Jurkat, Clone E6-1 (cell line): ENCODE results near the gene REC114.
A peak's percentile ranks its signal among the peaks of the same experiment; 100 is the strongest.

Experiments
- DNase-seq: peaks from one replicate; pipeline ENCODE4 v3.0.0-alpha.2; 2011; ENCODE audit warnings: low read depth, low spot score
- H3K4me3 ChIP-seq: 2 replicates; pipeline ENCODE4 v1.5.1; 2011; ENCODE audit warnings: mild to moderate bottlenecking, low read length, control low read depth, moderate library complexity

REC114 gene

DNA sequence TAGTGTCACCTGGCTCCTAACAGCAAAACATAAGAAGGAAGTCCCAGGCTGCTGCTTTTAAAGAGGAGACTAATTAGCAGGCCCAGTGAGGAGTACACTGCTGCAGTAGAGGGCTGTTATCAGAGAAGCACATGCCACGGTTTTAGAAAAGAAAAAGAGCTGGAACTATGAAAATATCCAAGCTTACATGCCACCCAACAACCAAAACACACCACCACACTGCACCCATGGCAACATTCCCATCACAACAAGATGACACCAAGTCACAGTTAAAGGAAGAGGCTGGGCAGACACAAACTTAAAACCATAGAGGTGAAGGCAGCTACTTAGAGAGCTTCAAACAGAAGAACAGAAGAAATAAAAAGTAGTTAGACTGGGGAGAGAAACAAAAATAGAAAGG is 153.2 kb downstream of the REC114 start:
- no peak for DNase-seq
- H3K4me3 ChIP-seq = no peak overlapping the region

DNA sequence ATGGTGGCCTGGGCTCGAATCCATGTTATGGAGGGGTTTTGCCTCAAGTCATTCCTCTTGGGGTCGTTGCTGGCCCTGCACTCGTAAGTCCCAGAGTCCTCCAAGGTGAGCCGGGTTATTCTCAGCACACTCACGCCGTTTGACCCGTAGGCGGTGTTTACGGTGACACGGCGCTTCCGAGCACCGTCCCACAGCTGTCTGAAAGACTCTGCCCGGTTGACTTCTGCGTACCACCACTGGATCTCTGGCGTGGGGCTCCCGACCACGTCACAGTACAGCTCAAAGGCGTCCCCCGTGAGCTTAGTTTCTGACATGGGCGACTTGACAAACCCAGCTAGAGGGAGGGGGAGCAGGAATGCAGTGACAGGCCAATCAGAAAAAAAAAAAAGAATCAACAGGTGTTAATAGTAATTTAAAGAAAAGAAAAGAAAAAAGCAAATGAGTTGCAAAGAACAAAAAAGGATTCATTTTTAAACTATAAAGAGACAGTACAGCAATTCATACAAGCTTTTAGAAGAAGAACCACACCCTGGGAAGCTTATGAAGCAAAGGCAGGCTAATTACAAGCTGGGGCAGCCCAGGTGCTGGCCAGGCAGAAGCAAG is 154.2 kb downstream of the REC114 start:
- no peak for DNase-seq

DNA sequence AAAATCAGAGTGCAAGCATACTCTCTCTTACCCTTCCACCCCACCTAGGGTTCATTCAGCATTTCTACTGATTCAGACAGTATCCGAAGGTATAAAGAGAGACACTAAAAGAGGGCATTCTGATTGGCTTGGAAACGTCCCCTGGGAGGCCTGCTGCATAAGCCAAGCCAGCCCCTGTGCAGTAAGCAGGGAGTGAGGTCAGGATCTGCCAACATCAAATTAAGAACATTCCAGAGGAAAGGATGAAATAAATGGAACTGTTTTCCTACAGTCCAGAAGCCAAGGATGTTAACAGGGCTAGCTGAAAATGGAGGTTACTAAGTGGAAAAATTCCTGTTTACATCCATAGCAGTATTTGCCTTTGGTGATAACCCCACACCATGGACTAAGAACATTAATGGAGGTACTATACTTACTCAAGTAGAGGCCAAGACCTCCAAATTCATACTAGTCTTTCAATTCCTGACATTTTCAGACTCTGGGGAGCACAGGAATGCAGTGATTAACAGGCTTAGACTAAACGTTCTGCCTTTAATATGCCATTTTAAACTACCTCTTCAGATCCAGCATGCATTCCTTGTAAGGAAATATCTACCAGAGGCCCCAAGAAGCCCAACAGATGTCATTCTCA is 155.7 kb downstream of the REC114 start:
- DNase-seq = no peak
- H3K4me3 ChIP-seq = no peak overlapping the region

More for the DNA sequence above, 154.2 kb downstream of the REC114 start:
- H3K4me3 ChIP-seq = no peak overlapping the region

DNA sequence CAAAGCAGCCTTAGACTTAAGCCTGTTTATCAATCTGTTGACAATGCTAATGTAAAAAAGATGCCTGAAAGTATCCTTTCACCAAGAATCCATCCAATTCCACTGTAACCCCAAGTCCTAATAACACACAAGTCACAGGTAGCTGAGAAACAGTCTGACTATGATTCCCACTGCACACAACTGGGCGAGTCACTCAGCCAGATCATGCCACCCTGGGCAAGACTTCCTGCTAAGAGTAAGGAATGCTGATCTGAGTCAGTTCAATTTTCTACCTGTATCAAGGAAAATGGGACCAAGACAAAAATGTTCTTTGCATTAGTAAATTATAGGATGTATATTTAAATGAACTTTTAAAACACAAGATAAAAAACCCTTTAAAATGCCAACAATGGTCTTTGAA is 157.0 kb downstream of the REC114 start:
- DNase-seq = no peak
- H3K4me3 ChIP-seq = no peak overlapping the region

DNA sequence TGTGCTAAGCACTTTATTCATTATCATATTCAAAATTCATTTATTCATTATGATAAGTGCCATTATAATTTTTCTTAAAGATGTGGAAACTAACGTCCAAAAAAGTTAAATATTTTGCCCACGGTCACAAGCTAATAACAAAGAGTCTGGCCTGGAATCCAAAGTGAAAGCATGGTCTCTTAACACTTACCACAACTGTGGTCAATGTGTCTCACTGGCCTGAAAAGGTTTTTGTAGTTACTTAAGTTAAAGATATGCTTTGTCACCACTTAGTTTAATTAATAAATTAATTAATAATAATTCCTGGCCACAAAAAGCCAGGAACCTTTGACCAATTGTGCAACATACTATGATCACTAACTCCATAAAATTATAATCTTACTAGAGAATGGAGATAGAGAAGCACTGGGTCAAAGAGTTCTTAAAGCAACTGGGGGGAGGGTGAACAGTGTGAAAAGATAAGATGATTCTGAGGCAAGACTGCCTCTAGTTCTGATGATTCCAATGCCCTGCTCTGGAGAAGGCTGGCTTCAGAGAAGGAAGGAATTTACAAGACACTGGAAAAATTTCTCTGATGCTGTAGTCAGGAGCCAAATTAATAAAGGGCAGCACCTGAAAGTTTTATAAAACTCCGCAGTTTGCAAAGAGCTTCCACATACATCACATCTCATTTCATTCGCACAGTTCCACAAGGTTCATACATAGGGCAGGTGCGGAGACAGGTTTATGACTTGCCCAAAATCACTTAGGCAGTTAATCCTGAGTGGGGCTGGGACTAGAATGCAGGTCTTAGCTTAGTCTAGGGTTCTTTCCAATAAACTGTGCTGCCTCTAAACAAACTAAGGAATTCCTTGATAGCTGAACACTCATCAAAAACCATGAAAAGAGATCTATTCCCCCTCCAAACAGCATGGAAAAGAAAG is 157.7 kb downstream of the REC114 start:
- no peak for DNase-seq
- H3K4me3 ChIP-seq = no peak overlapping the region

DNA sequence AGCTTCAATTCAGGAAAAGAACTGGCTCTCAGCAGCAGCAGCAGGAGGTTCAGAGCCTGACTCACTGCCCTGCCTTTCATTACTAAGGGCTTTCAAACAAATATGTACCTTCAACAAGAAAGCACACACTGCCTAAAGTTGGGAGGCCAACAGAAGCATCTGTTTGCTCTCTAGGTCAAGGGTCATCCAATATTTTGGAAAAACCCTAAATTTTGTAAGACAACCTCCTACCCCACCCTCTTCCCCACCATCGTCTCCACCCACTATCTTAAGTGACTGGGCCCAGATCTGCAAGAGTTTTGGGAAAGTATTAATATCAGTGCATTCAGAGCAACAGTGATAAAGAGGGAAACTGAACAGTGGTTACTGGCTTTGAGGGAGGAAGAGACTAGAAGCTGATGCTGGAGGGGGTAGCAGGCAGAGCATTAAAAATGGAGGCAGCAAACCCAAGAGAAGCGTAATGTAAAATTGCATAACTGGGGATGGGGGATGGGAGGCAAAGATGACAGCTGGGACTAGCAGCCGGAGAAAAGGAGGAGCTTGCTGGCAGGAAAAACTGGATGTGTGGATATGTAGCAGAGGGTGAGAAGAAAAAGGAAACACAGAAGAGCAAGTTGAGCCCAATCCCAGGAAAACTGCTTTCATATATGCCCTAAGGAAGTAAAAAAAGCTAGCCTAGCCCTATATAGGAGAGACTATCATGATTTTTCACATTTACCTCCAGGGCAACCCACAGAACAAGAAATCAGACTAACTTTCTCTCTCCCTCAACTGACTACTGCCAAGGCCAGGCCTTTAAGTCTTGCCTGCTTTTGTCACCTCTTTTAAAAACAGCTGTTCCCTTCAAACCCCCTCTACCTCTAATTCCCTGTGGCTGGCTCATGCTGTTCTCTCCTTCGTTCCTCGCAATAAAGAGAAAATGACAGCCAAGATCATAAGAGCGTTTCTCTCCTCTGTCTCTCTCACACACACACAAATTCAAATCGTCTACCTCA is 158.8 kb downstream of the REC114 start:
- DNase-seq = no peak
- H3K4me3 ChIP-seq = no peak overlapping the region

DNA sequence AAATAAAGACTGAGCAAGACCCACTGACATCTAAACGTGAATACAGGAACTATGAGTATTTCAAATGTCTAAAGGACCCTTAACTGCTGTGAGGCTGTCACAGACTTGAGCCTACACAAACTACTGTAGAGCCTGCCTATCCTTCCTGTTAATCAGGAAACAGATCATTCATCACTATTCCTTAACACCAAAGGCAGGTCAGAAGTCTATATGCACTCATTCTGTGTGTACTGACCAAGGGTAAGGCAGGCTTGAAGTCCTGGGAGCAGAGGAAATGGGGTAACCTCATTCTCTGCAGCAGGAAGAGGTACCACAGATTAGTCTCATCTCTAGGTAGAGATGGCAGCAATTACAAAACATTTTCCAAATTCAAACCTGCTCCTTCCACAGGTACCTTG is 159.5 kb downstream of the REC114 start:
- no peak overlapping the region for H3K4me3 ChIP-seq
- DNase-seq = peak; percentile 9

DNA sequence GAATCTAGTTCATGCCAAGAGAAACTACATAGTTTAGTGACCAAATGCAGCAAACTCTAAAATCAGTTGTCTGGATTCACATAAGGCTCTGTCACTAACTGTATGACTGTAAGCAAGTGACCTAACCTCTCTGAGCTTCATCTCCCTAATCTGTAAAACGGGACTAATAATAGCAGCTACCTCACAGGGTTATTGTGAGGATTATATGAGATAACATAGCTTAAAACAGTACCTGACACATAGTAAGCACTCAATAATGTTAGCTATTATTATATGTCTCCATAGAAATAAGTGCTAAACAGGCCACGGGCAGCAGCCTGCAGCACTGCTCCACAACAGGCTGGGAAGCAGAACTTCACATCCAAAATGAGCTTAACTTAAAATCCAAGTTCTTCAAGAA is 160.0 kb downstream of the REC114 start:
- no peak overlapping the region for H3K4me3 ChIP-seq
- DNase-seq = no peak

DNA sequence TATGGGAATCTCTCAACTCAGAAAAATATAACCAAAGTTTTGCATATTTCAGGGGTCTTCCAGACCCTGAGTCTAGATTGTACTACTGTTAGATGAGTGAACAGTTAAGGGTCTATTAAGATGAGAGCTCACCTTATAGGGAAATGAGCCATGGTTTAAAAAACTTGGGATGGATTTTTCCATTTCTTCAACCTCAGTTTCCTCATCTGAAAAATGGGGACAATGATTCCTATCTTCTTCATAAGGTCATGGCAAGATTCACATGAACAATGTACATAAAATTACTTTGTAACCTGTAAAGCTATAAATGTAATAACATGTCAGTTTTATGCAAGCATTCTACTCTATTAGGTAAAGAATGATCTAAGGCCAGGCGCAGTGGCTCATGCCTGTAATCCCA is 161.5 kb downstream of the REC114 start:
- no peak for DNase-seq
- no peak overlapping the region for H3K4me3 ChIP-seq

DNA sequence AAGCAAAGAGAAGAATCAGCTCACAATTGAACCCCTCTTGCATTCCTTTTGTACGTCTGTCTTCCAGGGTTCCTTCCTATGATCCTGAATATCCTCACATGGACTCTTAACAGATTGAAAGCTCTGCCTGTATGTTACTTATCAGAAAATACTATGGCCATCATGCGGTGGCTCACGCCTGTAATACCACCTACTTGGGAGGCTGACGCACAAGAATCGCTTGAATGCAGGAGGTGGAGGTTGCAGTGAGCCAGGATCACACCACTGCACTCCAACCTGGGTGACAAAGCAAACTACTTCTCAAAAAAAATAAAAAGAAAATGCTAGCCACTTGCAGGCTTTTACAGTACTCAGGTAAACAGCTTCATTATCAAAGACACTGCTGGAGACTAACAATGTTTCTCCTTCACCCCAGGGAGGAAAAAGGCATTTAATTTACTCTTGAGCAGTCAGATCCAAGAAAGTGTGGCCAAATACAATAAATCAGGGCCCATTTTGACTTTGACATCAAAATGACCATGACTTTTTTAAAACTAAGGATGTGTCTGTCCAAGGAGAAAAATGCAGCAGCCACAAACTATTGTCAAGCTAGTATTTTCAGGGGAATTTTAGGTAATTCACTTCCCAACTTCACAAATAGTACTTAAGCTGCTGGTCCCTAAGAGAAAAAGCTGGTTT is 162.9 kb downstream of the REC114 start:
- H3K4me3 ChIP-seq = no peak overlapping the region
- no peak for DNase-seq

DNA sequence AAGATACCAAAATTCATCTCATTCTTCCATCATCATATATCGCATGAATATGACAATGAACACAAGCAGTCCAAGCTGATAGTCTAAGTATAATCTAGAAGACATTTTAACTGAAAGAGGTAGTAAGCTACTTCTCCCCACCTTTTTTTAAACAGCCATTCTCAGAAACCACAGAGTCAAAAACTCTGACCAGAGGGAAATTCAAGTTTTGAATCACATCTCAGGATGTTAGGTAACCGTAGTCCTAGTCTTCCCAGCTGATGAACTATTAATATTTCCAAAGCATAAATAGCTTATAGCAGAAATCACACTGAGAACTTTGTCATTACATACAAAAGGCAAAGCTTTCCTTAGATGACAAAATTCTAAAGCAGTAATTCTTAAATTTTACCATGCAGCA is 164.4 kb downstream of the REC114 start:
- no peak overlapping the region for H3K4me3 ChIP-seq
- DNase-seq = no peak

DNA sequence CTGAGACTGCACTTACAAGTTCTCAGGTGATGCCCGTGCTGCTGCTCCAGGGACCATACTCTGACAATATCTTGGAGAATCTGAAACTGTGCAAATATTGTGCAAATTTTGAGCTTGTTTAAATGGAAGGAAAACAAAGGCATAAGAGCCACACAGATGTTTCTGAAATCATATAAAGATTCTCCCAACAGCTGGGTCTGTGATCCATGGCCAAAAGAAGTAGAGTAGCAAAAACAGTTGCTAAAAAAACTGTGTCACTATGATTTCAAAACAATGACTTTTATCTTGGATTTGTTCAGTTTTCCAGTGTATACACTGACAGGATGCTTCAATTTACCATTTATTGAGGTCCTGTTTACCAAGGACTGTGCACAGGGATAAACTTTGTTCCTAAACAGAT is 164.9 kb downstream of the REC114 start:
- no peak for DNase-seq
- H3K4me3 ChIP-seq = no peak overlapping the region

DNA sequence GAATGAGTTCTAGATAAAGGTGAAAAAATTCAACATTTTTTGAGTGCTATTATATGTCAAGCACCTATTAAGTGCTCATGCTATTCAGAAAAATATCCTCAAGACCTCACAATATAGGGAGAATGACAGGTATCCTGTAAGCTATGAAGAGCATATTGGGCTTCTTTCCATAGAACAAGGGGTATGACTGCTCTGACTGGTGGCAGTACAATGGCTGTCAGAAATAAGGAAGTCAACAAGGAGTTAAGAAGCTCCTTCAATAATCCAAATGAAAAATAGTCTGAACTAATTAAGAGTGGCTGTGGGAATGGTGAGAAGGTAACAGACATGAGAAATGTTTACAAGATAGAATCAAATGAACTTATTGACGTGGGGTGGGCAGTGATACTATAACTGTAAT is 165.5 kb downstream of the REC114 start:
- DNase-seq = no peak
- no peak overlapping the region for H3K4me3 ChIP-seq

DNA sequence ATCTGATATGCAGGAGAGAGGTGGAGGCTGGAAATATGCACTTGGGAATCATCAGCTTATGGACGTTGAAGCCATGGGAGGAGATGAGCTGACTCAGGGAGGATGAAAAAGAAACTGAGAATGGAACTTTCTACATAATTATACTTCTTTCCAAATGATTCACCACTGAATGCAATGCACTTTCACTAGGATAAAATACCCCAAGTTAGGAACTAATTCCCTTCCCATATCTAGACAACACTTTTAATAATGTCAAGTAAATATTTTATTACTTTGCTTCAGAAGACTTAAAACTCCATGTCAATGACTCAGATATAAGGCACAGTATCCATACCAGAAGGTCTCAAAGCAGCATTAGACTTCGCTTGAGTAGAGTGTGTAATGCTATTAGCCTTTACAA is 166.0 kb downstream of the REC114 start:
- DNase-seq = no peak
- H3K4me3 ChIP-seq = no peak overlapping the region
